Activated T-cell treated with anti-CD3 and anti-CD28 coated beads for 4 hours (primary cell): ENCODE measurements around the gene MAN1A1.

Experiments
- DNase-seq: peaks from one replicate; pipeline ENCODE4 v3.0.0-alpha.2; 2020

MAN1A1 gene

DNA sequence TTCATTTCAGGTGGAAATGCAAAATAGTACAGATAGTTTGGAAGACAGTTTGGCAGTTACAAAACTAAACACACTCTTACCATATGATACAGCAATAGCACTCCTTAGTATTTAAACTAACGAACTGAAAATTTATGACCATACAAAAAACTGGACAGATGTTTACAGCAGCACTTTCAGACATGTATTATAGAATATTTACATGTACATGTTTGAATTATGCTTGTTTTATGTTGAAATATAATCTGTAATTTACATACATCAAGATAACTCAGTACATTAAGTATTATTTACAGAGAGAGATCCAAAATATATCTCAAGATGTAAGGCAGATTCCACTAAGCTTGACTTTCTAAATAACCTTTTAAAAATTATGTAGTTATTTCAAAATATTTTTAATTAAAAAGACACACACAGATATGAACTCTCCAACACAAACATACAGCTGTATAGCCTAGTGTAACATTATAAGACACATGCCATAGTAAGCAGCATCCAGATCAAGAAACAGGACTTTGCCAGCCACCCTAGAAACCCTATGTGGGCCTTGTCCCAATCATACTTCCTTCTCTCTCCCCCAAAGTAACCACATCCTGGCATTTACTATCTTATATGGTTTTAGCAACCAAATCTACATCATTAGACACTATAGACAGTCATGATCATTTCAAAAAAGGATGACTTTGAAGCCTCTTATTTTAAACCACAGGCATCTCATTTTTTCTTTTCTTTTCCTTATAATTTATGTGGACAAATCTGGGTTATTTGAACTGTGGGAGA, 82.2 kb downstream of the MAN1A1 start:
- no peak for DNase-seq

DNA sequence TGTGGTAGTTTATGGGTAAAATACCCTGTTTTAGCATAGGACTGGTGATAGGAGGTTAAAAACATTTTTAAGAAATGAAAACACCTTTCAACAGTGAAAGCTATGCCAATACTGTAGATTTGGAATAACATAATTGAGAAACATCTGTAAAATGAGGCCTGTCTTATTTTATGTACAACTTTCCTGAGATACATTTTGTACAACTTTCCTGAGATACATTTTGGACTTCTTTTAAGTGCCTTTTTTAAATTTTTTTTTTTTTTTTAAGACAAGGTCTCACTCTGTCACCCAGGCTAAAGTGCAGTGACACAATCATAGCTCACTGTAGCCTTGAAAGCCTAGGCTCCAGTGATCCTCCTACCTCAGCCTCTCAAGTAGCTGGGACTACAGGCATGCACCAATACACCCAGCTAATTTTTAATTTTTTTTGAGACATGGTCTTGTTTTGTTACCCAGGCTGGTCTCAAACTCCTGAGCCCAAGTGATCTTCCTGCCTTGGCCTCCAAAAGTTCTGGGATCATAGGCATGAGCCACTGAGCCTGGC, 84.6 kb downstream of the MAN1A1 start:
- DNase-seq, result no peak

DNA sequence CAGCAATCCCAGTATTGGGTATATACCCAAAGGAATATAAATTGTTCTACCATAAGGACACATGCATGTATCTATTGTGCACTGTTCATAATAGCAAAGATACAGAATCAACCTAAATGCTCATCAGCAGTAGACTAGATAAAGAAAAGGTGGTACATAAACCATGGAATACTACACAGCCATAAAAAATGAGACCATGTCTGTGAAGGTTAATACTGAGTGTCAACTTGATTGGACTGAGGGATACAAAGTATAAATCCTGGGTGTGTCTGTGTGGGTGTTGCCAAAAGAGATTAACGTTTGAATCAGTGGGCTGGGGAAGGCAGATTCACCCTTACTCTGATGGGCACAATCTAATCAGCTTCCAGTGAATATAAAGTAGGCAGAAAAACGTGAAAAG, 86.9 kb downstream of the MAN1A1 start:
- no peak for DNase-seq

DNA sequence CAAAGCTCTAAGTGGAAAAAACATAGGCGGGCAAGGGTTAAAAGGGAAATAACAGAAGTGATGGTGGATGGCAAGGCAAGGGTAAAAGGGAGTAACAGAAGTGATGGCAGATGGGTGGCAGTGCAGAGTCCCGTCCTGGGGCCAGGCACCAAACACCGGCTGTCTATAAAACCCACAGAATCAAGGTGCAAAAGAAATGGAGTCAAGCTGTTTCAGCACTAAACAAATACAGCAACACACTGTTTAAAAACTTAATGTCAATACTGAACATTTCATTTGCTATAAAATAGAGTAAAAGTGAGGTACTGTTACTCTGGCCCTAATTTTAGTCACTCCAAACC, 87.6 kb downstream of the MAN1A1 start:
- DNase-seq, result no peak

DNA sequence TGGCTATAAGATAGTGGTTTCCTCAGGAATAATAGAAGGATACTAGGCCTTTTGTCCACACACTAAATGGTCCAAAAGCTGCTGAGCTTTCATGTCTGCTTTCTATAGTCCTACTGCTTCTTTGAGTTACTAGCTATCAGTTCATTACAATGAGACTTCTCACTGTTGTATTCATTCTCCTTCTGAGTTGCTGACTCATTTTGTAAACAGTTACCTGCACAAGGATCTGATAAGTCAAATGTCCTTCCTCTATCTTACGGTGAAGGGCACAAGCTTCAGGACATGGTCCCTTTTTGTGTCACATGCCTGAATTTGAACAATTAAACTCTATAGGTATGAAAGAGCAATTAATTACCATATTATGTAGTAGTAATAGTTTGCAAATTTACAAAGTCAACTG, 90.5 kb downstream of the MAN1A1 start:
- no peak for DNase-seq

DNA sequence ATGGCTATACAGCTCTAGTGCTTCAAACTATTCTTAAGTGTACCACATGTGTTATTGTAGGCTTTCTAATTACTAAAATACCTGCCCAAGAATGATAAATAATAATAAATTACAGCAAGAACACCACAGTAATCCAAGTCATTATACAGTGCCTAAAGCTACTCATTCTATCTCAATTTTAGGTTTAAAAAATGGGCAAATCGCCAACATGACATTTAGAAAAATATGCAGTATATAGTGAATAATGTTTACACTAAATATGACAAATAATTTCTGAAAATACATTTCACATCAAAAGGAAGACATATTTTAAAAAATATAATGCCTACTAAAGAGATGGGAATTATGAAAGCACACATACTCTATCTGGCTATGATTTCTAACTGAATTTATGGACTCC, 91.8 kb downstream of the MAN1A1 start:
- no peak for DNase-seq

DNA sequence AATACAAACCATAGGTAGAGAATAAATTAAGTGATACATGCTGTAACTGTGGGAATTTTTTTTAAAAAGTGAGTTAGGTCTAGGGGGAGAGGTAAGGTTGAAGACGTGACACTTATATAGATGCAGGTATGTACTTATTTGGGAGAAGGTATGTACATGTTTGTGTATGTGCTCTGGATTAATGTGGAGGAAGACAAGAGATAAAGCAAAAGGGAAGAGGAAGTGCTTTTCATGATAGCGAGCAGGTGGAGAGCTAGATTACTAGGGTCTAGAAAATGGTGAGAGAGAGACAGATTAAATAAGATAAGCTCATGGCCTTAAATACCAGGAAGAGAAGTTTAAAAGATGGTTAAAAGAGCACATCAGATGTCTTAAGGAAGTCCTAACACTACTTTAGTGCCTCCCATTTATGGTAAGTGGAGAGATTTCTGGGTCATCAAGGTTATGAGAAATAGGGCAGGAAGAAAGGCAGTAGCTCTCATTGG, 92.5 kb downstream of the MAN1A1 start:
- DNase-seq, result no peak

DNA sequence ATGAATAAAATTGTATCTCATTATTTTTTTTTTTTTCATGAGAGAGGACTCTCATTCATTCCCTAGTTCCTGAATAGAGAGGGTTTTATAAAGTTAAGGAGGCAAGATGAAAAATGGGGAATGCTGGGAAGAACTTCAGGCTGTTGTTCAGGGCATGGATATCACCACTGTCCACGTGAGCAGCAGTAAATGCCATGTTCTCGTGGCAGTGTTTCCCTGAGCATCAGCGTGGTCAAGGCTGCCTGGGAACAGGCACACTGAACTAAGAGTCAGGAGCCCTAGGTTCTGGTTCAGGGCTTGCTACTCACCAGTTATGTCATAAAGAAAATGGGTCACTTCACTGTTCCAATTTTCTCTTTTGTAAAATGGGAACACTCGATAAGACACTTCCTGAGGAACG, 93.2 kb downstream of the MAN1A1 start:
- DNase-seq, result no peak

DNA sequence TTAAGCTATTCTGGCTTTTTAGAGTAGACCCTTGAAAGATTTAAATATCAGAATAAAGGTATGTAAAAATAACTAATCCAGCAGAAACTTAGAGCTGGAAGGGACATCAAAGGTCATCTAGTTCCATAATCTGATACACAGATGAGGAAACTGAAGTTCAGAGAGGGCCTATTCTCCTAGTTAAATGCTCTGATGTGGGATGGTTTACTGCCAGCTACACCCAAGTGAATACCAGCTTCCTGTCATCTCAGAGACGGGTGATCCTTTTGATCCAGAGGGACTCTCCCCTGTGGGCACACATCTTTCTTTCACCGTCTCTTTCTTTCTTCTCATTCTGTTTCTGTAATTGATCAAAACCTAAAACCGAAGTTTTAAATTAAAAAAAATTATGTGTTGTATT, 94.1 kb downstream of the MAN1A1 start:
- DNase-seq, result no peak

DNA sequence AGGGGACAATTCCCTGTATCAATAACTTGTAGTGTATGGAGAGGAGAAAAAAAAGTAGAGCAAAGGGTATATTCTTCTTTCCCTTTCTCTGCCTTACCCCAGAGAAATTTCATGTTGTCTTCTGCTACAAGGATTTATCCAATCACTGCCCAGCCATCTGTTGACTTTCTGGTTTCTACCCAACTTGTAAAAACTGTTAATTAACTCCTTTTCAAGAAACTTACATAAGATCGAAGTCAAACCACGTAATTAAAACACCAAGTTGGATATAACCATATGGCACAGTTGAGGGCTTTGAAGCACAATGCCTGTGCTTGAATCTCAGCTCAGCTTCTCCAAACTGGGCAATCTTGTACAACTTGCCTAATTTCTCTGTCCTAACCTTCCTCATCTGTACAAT, 99.5 kb downstream of the MAN1A1 start:
- no peak for DNase-seq

DNA sequence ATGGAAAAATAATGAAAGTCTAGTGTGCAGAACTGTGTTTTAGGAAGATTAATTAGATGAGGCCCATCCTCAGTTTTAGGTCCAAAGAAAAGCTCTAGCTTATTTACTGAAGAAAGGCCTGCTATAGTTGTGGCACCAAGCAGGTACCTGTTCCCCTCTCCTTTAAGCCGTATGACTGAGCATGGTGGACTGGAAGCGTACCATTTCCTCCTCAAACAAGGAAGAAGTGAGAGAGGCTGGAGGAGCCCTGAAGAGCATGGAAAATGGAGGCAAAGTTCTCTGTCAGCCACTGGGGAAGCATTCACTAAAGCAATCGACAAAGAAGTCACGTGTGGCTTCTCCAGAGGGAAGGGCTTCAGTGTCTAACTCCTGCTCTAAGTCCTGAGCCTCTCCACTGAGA, 100.2 kb downstream of the MAN1A1 start:
- DNase-seq, result no peak

DNA sequence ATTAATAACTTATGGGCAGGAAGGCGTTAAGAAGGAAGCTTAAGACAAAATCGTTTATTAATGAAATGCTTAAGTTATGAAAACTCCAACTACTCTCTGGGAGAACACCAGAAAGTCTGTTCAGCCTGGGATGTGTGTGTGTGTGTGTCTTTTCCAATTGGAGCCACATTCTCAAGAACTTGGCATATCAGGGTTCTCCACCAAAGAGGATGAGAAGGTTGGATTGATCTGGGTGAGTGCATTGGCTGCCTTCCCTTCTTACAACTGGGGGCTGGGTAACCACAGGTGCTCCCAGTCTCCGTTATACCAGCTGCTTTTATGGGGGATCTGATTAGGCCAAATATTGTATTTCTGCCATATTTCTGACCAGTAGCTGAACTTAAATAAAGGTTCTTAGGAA, 102.1 kb downstream of the MAN1A1 start:
- DNase-seq, result no peak

DNA sequence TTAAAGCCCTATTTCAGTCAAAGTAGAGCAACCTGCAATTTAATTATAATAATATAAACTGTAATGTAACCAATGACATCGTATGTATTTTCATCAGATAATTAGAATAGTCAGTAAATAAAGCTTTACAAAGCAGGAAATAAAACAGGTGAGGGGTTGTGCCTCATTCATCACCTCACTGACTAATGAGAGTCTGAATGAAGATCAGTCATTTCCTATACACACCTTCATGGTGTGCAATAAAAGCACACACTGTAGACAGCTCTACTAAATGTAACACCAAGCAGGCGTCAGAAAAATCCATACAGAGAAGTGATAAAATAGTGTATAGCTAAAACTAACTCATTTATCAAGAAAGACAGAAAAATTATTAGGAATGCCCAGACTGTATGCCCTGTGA, 105.9 kb downstream of the MAN1A1 start:
- no peak for DNase-seq

DNA sequence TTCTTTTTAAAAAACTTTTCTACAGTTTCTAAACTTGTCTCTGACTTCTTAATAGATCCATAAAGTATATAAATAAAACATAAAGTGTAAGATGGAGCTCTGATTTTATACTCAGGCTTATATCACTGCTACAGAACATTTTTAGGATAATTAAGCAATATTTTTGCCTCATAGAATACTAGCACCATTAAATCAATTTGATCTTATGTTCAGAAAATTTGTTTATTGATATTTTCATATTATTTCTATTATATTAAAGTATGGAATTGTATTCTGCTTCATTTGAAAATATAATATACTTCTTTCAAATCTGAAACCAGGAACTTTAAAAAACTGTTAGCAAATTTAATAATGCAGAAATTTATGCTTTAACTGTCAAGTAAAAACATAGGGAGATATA, 106.5 kb downstream of the MAN1A1 start:
- no peak for DNase-seq

DNA sequence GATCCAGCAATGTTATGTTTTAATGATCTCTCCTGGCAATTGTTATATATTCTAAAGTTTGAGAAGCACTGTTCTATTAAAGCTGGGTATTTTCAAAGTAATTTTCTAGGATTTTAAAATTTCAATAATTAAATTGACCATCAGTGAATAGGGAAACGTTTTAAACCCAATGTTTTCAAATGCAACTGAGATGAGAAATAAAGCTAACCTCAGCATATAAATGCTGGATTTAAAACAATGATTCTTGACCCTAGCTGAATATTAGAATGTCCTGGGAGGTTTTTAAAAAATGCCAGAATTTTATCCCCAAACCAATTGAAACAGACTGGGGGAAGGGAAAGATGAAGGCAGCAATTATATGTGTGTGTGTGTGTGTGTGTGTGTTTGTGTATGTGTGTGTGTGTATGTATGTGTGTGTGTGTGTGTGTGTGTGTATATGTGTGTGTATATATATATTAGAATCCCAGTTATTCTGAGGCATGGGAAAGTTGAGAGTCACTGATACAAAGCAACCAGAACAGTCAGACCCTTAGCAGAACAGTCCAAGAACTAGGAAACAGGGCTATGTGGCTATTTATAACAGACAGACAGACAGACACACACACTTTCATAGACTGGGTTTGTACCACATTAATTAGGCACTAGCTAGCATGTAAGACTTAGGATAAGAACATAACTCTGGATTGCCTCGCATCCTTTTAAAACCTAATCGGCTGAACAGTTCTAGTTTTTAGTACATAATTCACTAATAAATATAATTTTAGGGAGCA, 107.8 kb downstream of the MAN1A1 start:
- DNase-seq, result no peak

DNA sequence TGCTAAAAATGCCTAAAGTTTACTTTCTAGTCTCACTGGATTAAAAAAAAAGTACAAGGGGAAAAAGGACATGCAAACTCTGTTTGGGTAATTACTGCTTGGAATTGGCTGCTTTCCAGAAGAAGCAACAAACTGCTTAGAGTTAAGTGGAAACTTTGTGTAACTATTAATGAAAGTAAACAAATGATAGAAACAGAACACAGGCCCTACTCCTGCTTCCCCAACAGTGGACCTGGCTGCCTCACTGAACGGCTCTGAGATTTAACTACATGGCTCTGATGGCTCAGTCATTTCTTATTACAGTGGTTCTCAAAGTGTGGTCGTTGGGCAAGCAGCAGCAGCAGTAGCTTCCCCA, 108.5 kb downstream of the MAN1A1 start:
- DNase-seq, result no peak

DNA sequence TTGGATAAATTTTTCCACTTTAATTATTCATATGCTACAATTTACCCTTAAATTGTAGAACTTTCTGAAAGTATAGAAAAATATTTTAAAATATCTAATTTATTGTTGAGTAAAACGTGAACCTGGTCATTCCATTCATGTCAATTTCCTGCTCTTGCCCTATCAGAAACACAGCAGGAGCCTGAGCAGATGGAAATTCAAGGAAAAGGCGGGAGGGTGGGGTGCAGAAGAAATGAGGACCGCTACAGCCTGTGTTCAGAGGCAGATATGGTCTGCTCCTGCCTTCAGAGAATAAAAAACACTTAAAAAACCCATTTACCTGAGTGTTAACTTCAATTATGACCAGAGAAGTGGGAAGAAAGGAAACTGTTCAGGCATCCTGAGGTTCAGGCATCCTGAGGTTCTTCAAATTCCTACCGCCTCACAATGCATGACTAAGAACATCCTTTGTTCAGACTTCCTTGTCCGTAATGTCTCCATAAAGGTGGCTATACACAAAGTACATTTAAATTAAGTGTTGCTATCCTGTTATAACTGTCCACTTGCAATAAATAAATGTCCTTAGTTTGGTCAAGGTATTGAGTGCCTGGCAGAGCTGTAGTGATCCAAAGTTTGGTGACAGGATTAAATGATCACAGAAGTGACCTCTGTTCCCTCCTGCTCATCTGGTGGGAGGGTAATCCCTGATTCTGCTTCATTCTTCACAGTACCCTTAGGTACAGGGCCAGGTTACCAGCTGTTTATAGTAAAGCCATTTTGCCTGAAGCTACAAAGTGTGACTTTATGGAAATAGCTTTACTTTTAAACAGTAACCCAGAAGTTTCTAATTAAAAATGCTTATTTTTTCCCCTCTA, 109.1 kb downstream of the MAN1A1 start:
- no peak for DNase-seq

DNA sequence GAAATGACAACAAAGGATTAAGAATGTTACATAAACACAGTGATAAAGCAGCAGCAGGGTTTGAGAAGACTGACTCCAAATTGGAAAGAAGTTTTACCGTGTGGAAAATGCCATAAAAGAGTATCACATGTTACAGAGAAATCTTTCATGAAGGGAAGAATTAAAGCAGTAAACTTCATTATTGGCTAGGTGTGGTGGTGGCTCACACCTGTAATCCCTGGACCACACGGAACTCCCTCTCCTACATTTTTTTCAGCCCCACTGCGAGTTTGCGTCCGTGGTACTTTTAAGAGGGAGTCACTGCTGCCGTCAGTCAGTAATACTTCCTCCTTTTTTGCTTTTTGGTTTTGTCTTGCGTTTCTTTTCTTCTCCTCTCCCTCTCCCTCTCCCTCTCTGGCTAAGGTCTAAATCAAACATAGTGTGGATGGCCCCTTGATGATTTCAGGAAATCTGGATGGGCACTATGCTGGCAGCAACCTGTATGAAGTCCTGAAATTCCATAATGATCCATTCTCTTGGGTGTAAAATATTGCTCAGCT, 112.3 kb downstream of the MAN1A1 start:
- DNase-seq, result no peak

DNA sequence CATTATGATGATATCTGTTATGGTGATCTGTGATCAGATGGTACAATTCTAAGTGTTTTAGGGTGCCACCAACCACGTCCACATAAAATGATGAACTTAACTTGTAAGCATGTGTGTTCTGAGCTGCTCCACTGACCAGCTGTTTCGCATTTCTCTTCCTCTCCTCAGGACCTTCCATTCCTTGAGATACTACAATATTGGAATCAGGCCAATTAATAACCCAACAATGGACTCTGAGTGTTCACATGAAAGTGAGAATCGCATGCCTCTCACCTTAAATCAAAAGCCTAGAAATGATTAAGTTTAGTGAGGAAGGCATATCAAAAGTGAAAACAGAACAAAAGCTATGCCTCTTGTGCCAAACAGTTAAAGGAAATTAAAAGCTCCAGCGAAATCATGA, 114.6 kb downstream of the MAN1A1 start:
- DNase-seq, result no peak

DNA sequence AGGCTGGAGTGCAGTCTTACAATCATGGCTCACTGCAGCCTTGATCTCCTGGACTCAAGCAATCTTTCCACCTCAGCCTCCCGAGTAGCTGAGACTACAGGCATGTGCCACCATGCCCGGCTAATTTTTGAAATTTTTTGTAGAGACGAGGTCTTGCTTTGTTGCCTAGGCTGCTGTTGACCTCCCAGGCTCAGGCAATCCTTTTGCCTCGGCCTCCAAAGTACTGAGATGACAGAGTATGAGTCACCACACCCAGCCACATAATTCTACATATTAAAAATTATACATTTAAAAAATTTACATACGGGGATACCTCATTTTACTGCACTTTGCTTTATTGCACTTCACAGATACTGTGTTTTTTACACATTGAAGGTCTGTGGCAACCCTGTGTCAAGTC, 115.1 kb downstream of the MAN1A1 start:
- DNase-seq, result no peak

DNA sequence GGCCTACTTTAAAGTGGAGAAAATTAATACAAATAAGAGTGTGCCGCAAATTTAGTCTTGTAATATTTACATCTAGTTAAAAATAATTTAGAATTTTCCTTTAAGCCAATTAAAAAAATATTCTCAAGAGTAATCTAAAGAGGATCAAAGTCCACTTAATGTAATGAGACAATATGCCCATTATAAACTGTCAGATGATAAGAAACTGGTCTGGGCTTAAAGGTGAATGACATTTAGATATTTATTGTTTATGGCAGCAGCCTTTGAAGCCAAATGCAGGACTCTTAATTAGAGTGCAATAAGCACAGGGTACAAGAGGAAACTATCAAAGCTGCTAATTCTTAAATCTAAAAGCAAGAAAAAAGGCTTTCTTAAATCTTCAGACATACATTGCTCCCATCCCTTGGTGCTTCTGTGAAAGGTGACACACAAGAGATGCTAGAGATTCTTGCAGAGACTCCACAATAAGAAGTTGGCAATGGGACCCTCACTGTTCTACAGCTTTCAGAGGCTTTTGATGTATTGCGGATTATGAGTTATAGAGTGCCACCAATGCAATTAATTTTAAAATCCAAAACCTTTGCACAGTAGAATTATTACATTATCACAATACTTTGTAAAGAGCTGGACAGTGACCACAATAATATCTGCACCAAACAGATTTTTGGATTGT, 116.1 kb downstream of the MAN1A1 start:
- DNase-seq, result no peak

DNA sequence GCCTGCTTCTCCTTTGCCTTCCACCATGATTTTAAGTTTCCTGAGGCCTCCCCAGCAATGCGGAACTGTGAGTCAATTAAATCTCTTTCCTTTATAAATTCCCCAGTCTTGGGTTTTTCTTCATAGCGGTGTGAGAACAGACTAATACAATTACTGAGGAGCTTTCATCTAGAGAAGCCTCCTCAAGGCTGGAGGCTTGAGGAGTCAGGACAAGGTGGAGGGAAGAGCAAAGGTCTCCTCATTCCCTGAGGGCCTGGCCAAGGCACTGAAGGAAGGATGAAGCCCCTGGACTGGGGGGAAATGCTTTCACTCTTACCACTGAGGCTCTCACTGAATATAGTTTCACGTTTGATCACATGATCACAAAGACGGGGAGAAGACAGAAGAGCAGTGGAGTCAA, 118.2 kb downstream of the MAN1A1 start:
- no peak for DNase-seq

DNA sequence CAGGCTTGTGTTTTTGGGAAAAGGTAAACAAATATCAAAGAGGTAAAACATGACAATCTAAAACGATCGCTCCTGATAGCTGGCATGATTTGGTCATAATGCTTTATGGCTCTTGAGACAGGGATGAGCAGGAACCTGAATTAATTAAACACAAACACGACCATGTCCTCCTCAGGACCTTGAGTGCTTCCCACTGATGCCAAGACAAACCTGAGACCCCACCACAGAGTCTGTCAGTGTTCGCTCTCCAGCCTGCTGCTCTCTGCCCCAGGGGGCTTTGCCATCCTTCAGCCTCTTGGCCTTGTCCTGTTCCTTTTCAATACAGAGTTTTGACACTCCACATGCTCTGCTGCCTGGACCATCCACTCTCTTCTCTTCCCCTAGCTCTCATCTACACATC, 119.4 kb downstream of the MAN1A1 start:
- DNase-seq, result no peak
